H1 (cell line): ENCODE measurements around the gene ELMO1. TPM values are rescaled to one million over a fixed set of nuclear protein-coding genes. Genes with fewer than 3 reads are reported as not detected.

Experiments
- POLR2A ChIP-seq, 2 experiments: IDR thresholded peaks; 1 replicate in 1 of 2; 2 replicates in 1 of 2; pipeline ENCODE4 v1.6.1; 2011; ENCODE audit warnings: low read depth in 2 of 2, low read length in 2 of 2, mild to moderate bottlenecking in 2 of 2; ENCODE audit errors: control extremely low read depth in 1 of 2
- SIRT6 ChIP-seq: IDR thresholded peaks from one replicate; pipeline ENCODE4 v1.7.1; 2012; ENCODE audit warnings: low read length, inconsistent platforms
- polyA plus RNA-seq, 7 experiments: library from polyadenylated mRNA; depleted of rRNA in 3 of 7; stranded (reverse) in 5 of 7; unstranded in 2 of 7; fragments of >200 nt in 5 of 7; fragments of 200-250 nt in 2 of 7; gene quantifications; 1 replicate in 5 of 7; 2 replicates in 1 of 7; 4 replicates in 1 of 7; pipeline versions ENCODE4 v1.2.1 to v1.2.3, GENCODE V29; 2011 to 2013; ENCODE audit warnings: missing spikeins in 2 of 7, mixed read lengths in 2 of 7
- total RNA-seq: library from RNA; stranded (reverse); fragmentation: NEBNext Ultra II Directional; extraction: Animal tissue kit (Norgen Biotek cat#: 25700); gene quantifications from 2 replicates; pipeline ENCODE4 v1.2.1, GENCODE V29; 2021
- TF ChIP-seq, protein P1 (sequence below): IDR thresholded peaks from 2 replicates; pipeline ENCODE4 v1.6.1; 2012; ENCODE audit warnings: inconsistent platforms

The ELMO1 gene
- total and polyA plus RNA-seq, 2 of the 8 experiments (the other 6 are each of a cell fraction or from before 2014, with no cell fraction given) = 18.4 to 21.0 TPM

DNA sequence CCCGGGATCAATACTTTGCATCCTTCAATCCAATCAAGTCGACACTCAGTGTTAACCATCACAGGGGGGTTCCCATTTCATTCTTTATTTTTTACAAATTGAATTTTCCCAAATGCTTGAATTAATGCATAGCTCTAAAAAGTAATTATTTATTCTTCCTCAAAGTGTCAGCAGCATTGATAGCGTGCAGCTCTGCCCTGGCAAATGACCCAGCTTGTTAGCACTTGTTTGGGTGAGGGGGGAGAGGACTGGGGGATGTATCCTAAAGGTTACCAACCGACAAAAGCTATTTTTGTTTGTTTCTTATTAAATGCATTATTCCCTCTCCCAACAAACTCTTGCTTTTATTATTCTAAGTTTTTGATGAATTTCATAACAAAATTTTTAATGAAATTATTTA lies 27.0 kb upstream of the ELMO1 start (continued):
- TF ChIP-seq SIRT6 (no peak), POLR2A (IDR thresholded peaks at IDR 0.05; ENCODE audit: control extremely low read depth in 1 of 2, low read depth in 2 of 2, low read length in 2 of 2) (no peak)
- TF ChIP-seq, protein P1, sequence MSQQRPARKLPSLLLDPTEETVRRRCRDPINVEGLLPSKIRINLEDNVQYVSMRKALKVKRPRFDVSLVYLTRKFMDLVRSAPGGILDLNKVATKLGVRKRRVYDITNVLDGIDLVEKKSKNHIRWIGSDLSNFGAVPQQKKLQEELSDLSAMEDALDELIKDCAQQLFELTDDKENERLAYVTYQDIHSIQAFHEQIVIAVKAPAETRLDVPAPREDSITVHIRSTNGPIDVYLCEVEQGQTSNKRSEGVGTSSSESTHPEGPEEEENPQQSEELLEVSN = no peak
